Breast epithelium (tissue), 3 donors: Measurements from ENCODE around the gene SLC6A19.

Source experiments
- POLR2A ChIP-seq: fragments of 450-650 bp; IDR thresholded peaks from one replicate; pipeline ENCODE4 v1.6.1; 2016; ENCODE audit warnings: antibody characterized with exemption, mild to moderate bottlenecking, moderate library complexity
- POLR2AphosphoS5 ChIP-seq, 3 donors: sonication (generic); formaldehyde crosslinking; IDR thresholded peaks; one replicate each; pipeline ENCODE4 v1.6.1; 2017; ENCODE audit warnings: antibody characterized with exemption in 3 of 3
- TF ChIP-seq, protein P1 (sequence below), 3 donors: fragments of 450-650 bp; IDR thresholded peaks; one replicate each; pipeline ENCODE4 v1.5.1; 2016 to 2017; ENCODE audit warnings: antibody characterized with exemption in 3 of 3, mild to moderate bottlenecking in 3 of 3, moderate library complexity in 3 of 3

DNA sequence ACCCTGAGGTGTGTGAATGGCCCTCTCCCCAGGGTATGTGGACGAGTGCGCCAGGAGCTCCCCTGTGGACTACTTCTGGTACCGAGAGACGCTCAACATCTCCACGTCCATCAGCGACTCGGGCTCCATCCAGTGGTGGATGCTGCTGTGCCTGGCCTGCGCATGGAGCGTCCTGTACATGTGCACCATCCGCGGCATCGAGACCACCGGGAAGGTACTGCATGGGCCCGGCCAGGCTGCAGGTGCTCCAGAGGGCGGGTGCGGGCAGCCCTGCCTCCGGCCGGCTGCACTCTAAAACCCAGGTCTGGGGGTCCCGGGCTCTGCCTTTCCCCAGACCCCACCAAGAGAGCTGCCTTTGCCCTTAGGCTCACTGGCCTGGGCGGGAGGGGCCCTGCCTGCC, 10.9 kb downstream of the SLC6A19 start:
- TF ChIP-seq, protein P1, sequence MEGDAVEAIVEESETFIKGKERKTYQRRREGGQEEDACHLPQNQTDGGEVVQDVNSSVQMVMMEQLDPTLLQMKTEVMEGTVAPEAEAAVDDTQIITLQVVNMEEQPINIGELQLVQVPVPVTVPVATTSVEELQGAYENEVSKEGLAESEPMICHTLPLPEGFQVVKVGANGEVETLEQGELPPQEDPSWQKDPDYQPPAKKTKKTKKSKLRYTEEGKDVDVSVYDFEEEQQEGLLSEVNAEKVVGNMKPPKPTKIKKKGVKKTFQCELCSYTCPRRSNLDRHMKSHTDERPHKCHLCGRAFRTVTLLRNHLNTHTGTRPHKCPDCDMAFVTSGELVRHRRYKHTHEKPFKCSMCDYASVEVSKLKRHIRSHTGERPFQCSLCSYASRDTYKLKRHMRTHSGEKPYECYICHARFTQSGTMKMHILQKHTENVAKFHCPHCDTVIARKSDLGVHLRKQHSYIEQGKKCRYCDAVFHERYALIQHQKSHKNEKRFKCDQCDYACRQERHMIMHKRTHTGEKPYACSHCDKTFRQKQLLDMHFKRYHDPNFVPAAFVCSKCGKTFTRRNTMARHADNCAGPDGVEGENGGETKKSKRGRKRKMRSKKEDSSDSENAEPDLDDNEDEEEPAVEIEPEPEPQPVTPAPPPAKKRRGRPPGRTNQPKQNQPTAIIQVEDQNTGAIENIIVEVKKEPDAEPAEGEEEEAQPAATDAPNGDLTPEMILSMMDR (IDR thresholded peaks at IDR 0.05) = no peak
- TF ChIP-seq POLR2A (no peak), POLR2AphosphoS5 (IDR thresholded peaks at IDR 0.05) (no peak)
